Tibial artery (tissue), 4 donors: Measurements from ENCODE around the gene ATP1A4.

Experiments
- DNase-seq, 2 donors: peaks; one replicate each; pipeline ENCODE4 v3.0.0-alpha.2; 2019
- H3K27ac ChIP-seq, 2 donors: fragments of 200-600 bp; sonication (generic) in 1 of 2; 1 replicate in 1 of 2; 2 replicates in 1 of 2; pipeline ENCODE4 v1.5.1; 2018 to 2019; ENCODE audit warnings: mild to moderate bottlenecking in 1 of 2
- H3K27me3 ChIP-seq, 2 donors: fragments of 200-600 bp; sonication (generic) in 1 of 2; one replicate each; pipeline versions ENCODE4 v1.5.1 to v1.6.0; 2016 to 2019
- H3K36me3 ChIP-seq, 3 donors: fragments of 200-600 bp; sonication (generic) in 2 of 3; one replicate each; pipeline ENCODE4 v1.5.1; 2016 to 2019; ENCODE audit warnings: mild to moderate bottlenecking in 2 of 3
- H3K4me1 ChIP-seq, 4 donors: fragments of 200-600 bp; sonication (generic) in 2 of 4; 1 replicate in 3 of 4; 2 replicates in 1 of 4; pipeline ENCODE4 v1.5.1; 2016 to 2019
- H3K4me3 ChIP-seq, 2 donors: fragments of 200-600 bp; sonication (generic) in 1 of 2; 1 replicate in 1 of 2; 2 replicates in 1 of 2; pipeline ENCODE4 v1.5.1; 2018 to 2019; ENCODE audit warnings: mild to moderate bottlenecking in 2 of 2
- H3K9me3 ChIP-seq, 3 donors: fragments of 200-600 bp; sonication (generic) in 1 of 3; one replicate each; pipeline ENCODE4 v1.5.1; 2016 to 2019
- CTCF ChIP-seq, 2 experiments: fragments of 200-600 bp in 1 of 2; fragments of 450-650 bp in 1 of 2; IDR thresholded peaks; one replicate each; pipeline ENCODE4 v1.5.1; 2017 to 2019; ENCODE audit warnings: antibody characterized with exemption in 2 of 2, mild to moderate bottlenecking in 1 of 2, moderate library complexity in 1 of 2
- intact Hi-C: fragments of 100-400 bp; cut with DNase I; formaldehyde crosslinking; loops from one replicate; pipeline ENCODE4 v1.15.0; 2023; ENCODE audit warnings: low total_unique reads

The ATP1A4 gene

GRCh38 chr1:160211046-160211790 lies 59.8 kb downstream of the ATP1A4 start:
- Histone ChIP-seq H3K4me1 (peaks cover 0 to 48% (median 40%) of the 10 kb centered on the region in 4 donors), H3K36me3 (peaks cover 52 to 71% (median 56%) of the 10 kb centered on the region in 3 donors), H3K27ac (peak overlapping the region; percentile 43 to 97), H3K9me3 (no peaks in the 10 kb centered on the region), H3K27me3 (no peaks in the 10 kb centered on the region), H3K4me3 (no peak overlapping the region)
- intact Hi-C loops = no loop called here
- DNase-seq = no peak
- no peak for TF ChIP-seq CTCF (IDR thresholded peaks at IDR 0.05)

- Histone ChIP-seq H3K4me3 (no peak overlapping the region), H3K36me3 (peaks cover 64 to 84% (median 70%) of the 10 kb centered on the region in 3 donors), H3K27ac (no peak overlapping the region), H3K27me3 (no peaks in the 10 kb centered on the region), H3K9me3 (no peaks in the 10 kb centered on the region), H3K4me1 (peaks cover 0 to 44% (median 37%) of the 10 kb centered on the region in 4 donors)
- intact Hi-C loops = loop anchor here (5.0 kb wide), 1 partner anchor 112 kb away; no protein-coding TSS in a partner anchor
- TF ChIP-seq CTCF (IDR thresholded peaks at IDR 0.05) = no peak
- DNase-seq = no peak
Observed at GRCh38 chr1:160214481-160215140, 63.2 kb downstream of the ATP1A4 start.

- no peak for DNase-seq
- H3K4me3 ChIP-seq = no peak overlapping the region
- TF ChIP-seq CTCF (IDR thresholded peaks at IDR 0.05) = no peak
- intact Hi-C loops = loop anchor here (2.0 to 5.0 kb wide), 2 partner anchors 22 to 114 kb away; no protein-coding TSS in a partner anchor
- H3K36me3 ChIP-seq = peaks cover 59 to 91% (median 81%) of the 10 kb centered on the region in 3 donors
- H3K27ac ChIP-seq = peak overlapping the region; percentile 61 to 81
- H3K9me3 ChIP-seq = no peaks in the 10 kb centered on the region
- no peaks in the 10 kb centered on the region for H3K27me3 ChIP-seq
- H3K4me1 ChIP-seq = peaks cover 0 to 34% (median 25%) of the 10 kb centered on the region in 4 donors
Observed at GRCh38 chr1:160216301-160216700, 64.9 kb downstream of the ATP1A4 start.

GRCh38 chr1:160217481-160218051 lies 66.2 kb downstream of the ATP1A4 start:
- intact Hi-C loops = loop anchor here (2.0 to 5.0 kb wide), 2 partner anchors 23 to 115 kb away; no protein-coding TSS in a partner anchor
- Histone ChIP-seq H3K4me3 (peak overlapping the region in 1 of 2 donors; percentile 8), H3K9me3 (no peaks in the 10 kb centered on the region), H3K4me1 (peaks cover 0 to 34% (median 25%) of the 10 kb centered on the region in 4 donors), H3K36me3 (peaks cover 54 to 91% (median 74%) of the 10 kb centered on the region in 3 donors), H3K27me3 (no peaks in the 10 kb centered on the region), H3K27ac (peak overlapping the region; percentile 61 to 81)
- TF ChIP-seq CTCF (IDR thresholded peaks at IDR 0.05) = no peak
- no peak for DNase-seq

GRCh38 chr1:160219062-160219929 lies 67.9 kb downstream of the ATP1A4 start:
- intact Hi-C loops = loop anchor here (5.0 kb wide), 1 partner anchor 117 kb away; no protein-coding TSS in a partner anchor
- H3K36me3 ChIP-seq = peaks cover 54 to 91% (median 74%) of the 10 kb centered on the region in 3 donors
- H3K27me3 ChIP-seq = no peaks in the 10 kb centered on the region
- H3K9me3 ChIP-seq = no peaks in the 10 kb centered on the region
- peak; percentile 55 to 78 for DNase-seq
- no peak overlapping the region for H3K4me3 ChIP-seq
- H3K27ac ChIP-seq = peak overlapping the region; percentile 61 to 81
- peaks cover 0 to 34% (median 25%) of the 10 kb centered on the region in 4 donors for H3K4me1 ChIP-seq
- peak; percentile 71 to 76 for TF ChIP-seq CTCF (IDR thresholded peaks at IDR 0.05)
